ENCODE data around the gene TPCN2.
A peak's percentile ranks its signal among the peaks of the same experiment; 100 is the strongest.

DNA sequence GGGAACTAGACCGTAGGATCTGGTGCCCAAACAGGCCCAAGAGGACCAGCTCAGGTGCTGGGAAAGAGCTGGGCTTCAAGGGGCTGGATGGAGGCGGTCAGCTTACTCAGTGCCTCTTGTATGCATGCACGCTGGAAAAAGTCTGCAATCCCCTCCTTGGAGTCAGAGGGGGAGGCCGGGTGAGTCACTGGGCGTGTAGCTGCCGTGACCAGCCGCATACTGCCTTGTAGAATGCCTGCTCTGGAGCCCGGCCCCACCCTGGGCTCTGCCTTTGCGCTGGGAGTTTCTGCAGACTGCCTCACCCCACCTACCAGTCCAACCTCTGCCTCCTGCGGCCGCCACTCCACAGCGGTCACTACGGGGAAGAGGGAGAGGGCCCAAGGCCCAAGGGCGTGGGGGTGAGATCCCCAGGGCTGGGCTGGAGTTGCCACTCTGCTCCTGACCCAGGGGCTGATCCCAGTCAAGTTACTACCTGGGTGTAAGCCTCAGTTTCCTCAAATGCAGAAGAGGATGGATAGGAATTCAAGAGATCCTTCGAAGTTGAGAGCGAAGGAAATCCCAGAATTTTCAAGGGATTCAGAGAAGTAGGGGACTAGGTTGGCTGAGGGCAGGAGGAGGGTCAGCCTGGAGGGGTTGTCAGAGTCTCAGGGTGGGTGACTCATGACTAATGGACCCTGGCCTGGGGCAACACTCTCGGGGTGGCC, 39.8 kb upstream of the TPCN2 start:
- TF ChIP-seq, protein P1, sequence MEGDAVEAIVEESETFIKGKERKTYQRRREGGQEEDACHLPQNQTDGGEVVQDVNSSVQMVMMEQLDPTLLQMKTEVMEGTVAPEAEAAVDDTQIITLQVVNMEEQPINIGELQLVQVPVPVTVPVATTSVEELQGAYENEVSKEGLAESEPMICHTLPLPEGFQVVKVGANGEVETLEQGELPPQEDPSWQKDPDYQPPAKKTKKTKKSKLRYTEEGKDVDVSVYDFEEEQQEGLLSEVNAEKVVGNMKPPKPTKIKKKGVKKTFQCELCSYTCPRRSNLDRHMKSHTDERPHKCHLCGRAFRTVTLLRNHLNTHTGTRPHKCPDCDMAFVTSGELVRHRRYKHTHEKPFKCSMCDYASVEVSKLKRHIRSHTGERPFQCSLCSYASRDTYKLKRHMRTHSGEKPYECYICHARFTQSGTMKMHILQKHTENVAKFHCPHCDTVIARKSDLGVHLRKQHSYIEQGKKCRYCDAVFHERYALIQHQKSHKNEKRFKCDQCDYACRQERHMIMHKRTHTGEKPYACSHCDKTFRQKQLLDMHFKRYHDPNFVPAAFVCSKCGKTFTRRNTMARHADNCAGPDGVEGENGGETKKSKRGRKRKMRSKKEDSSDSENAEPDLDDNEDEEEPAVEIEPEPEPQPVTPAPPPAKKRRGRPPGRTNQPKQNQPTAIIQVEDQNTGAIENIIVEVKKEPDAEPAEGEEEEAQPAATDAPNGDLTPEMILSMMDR (IDR thresholded peaks at IDR 0.05), result no peak
- TF ChIP-seq POLR2A (IDR thresholded peaks at IDR 0.05), result peak in 1 of 2 donors; percentile 28

Measured in heart left ventricle (tissue), 13 donors.